OCI-LY7 (cell line): Measurements from ENCODE around the gene PACSIN3. TPM values are rescaled to one million over a fixed set of nuclear protein-coding genes. Genes with fewer than 3 reads are reported as not detected.
"Not testable (repeated sequence)": the region's sequence is repeated elsewhere in the genome, so short reads cannot be mapped to it uniquely, and the experiment has no call there.

Experiments used
- BruUV-seq: library from RNA; stranded (reverse); fragments of 400-500 nt; replicated peaks from 2 replicates; lab custom pipeline; 2021; lab: Mats Ljungman, UMichigan
- CTCF ChIA-PET: fragments of 300-600 bp; sonication (Branson Sonifier 250); formaldehyde crosslinking; loops from one replicate; lab custom pipeline; 2022; ENCODE audit warnings: antibody characterized with exemption; ENCODE audit not compliant: unreplicated experiment; lab: Charles Lee
- POLR2A ChIA-PET: fragments of 300-600 bp; sonication (Branson Sonifier 250); formaldehyde crosslinking; loops from one replicate; lab custom pipeline; 2022; ENCODE audit warnings: antibody characterized with exemption; lab: Charles Lee
- DNase-seq: peaks from one replicate; pipeline ENCODE4 v3.0.0-alpha.2; 2015; ENCODE audit warnings: low spot score
- H2AFZ ChIP-seq: fragments of 200-600 bp; sonication (generic), shearing (Covaris generic); 2 replicates; pipeline ENCODE4 v1.6.1; 2014; ENCODE audit warnings: mild to moderate bottlenecking, antibody characterized with exemption, low read length, moderate library complexity
- H3K27ac ChIP-seq: fragments of 200-600 bp; sonication (generic); 2 replicates; pipeline ENCODE4 v1.5.1; 2014; ENCODE audit warnings: mixed run types, low read depth, mild to moderate bottlenecking, moderate library complexity, low read length, inconsistent platforms; ENCODE audit not compliant: poor library complexity, severe bottlenecking
- H3K36me3 ChIP-seq: fragments of 200-600 bp; sonication (generic); 2 replicates; pipeline ENCODE4 v1.6.1; 2014; ENCODE audit warnings: mild to moderate bottlenecking, antibody characterized with exemption, low read length, moderate library complexity, mixed read lengths; ENCODE audit not compliant: insufficient read depth
- H3K4me1 ChIP-seq: fragments of 200-600 bp; sonication (generic); 2 replicates; pipeline ENCODE4 v1.5.1; 2014; ENCODE audit warnings: mild to moderate bottlenecking, low read length; ENCODE audit not compliant: insufficient read depth, poor library complexity, severe bottlenecking
- H3K4me2 ChIP-seq: fragments of 200-600 bp; sonication (generic); 2 replicates; pipeline ENCODE4 v1.6.1; 2014; ENCODE audit warnings: mild to moderate bottlenecking, low read length
- H3K4me3 ChIP-seq: fragments of 200-600 bp; sonication (generic); 2 replicates; pipeline ENCODE4 v1.5.1; 2014; ENCODE audit warnings: mild to moderate bottlenecking, low read depth, low read length; ENCODE audit not compliant: poor library complexity, severe bottlenecking
- H3K79me2 ChIP-seq: fragments of 200-600 bp; sonication (generic); 2 replicates; pipeline ENCODE4 v1.6.1; 2016; ENCODE audit warnings: low read depth, mild to moderate bottlenecking, low read length, moderate library complexity, mixed read lengths; ENCODE audit not compliant: insufficient read depth
- H3K9me2 ChIP-seq: fragments of 200-600 bp; sonication (generic); 2 replicates; pipeline ENCODE4 v1.6.1; 2016; ENCODE audit warnings: mild to moderate bottlenecking, low read length, mixed read lengths; ENCODE audit not compliant: insufficient read depth
- H3K9me3 ChIP-seq: fragments of 200-600 bp; sonication (generic); 2 replicates; pipeline ENCODE4 v1.6.1; 2014; ENCODE audit warnings: mild to moderate bottlenecking, mixed run types, low read length, mixed read lengths
- H4K20me1 ChIP-seq: fragments of 200-600 bp; sonication (generic); 2 replicates; pipeline ENCODE4 v1.6.1; 2014; ENCODE audit warnings: mild to moderate bottlenecking, antibody characterized with exemption, low read length, moderate library complexity, mixed read lengths; ENCODE audit not compliant: insufficient read depth
- EZH2phosphoT487 ChIP-seq: fragments of 200-600 bp; sonication (generic); IDR thresholded peaks from 2 replicates; pipeline ENCODE4 v1.6.1; 2018; ENCODE audit warnings: low read depth, borderline replicate concordance, mild to moderate bottlenecking, mixed run types, antibody characterized with exemption, low read length, moderate library complexity, mixed read lengths
- intact Hi-C: fragments of 100-400 bp; cut with micrococcal nuclease; formaldehyde crosslinking; loops from one replicate; pipeline ENCODE4 v1.10.0; 2022; ENCODE audit not compliant: unreplicated experiment
- total RNA-seq, 2 experiments: library from RNA; depleted of rRNA in 1 of 2; stranded (reverse); fragments of >200 nt in 1 of 2; shearing (Covaris generic) in 1 of 2; gene quantifications; 2 replicates each; pipeline ENCODE4 v1.2.3, GENCODE V29; 2014 to 2022
- TF ChIP-seq, protein P1 (sequence below): fragments of 200-600 bp; sonication (generic); conservative IDR thresholded peaks from 2 replicates; pipeline ENCODE4 v1.5.1; 2014; ENCODE audit warnings: mild to moderate bottlenecking, antibody characterized with exemption, low read length, moderate library complexity, mixed read lengths

Gene PACSIN3
- total RNA-seq, 2 experiments from 2014 or later, result not detected

- H3K9me2 ChIP-seq, result no peaks in the 10 kb centered on the region
- DNase-seq, result no peak
- ChIA-PET CTCF (interaction anchor here (0.7 kb wide), 1 partner anchor 13 kb away, joined by 3 read pairs; no protein-coding TSS in a partner anchor), POLR2A (interaction anchor here (0.7 to 1.2 kb wide), 4 partner anchors 12 to 253 kb away, joined by 3 to 4 read pairs (median 3); no protein-coding TSS in a partner anchor)
- no peak overlapping the region for H3K4me3 ChIP-seq
- no peak overlapping the region for H3K27ac ChIP-seq
- H3K4me2 ChIP-seq, result no peak overlapping the region
- no peaks in the 10 kb centered on the region for H3K36me3 ChIP-seq
- H3K4me1 ChIP-seq, result no peaks in the 10 kb centered on the region
- H2AFZ ChIP-seq, result no peak overlapping the region
- H4K20me1 ChIP-seq, result no peaks in the 10 kb centered on the region
- intact Hi-C loops, result no loop called here
- no TSS peak for BruUV-seq
- H3K9me3 ChIP-seq, result no peaks in the 10 kb centered on the region
- TF ChIP-seq, protein P1, sequence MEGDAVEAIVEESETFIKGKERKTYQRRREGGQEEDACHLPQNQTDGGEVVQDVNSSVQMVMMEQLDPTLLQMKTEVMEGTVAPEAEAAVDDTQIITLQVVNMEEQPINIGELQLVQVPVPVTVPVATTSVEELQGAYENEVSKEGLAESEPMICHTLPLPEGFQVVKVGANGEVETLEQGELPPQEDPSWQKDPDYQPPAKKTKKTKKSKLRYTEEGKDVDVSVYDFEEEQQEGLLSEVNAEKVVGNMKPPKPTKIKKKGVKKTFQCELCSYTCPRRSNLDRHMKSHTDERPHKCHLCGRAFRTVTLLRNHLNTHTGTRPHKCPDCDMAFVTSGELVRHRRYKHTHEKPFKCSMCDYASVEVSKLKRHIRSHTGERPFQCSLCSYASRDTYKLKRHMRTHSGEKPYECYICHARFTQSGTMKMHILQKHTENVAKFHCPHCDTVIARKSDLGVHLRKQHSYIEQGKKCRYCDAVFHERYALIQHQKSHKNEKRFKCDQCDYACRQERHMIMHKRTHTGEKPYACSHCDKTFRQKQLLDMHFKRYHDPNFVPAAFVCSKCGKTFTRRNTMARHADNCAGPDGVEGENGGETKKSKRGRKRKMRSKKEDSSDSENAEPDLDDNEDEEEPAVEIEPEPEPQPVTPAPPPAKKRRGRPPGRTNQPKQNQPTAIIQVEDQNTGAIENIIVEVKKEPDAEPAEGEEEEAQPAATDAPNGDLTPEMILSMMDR, result no peak
- no peak for TF ChIP-seq EZH2phosphoT487
- H3K79me2 ChIP-seq, result no peaks in the 10 kb centered on the region
Observed at GRCh38 chr11:47207459-47207858, 21.2 kb upstream of the PACSIN3 start.

DNA sequence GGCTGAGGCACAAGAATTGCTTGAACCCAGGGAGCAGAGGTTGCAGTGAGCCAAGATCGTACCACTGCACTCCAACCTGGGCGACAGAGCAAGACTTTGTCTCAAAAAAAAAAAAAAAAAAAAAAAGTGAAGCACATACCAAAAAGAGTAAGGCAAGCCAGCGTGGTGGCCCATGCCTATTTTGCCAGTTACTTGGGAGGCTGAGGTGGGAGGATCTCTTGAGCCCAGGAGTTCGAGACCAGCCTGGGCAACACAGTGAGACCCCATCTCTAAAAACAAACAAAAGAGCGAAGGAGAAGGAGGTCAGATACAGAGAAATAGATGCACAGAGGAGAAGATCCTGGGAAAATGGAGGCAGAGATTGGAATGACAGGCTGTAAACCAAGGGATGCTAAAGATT is 20.3 kb upstream of the PACSIN3 start:
- H3K4me3 ChIP-seq, H3K4me1 ChIP-seq, H3K27ac ChIP-seq, intact Hi-C loops, H4K20me1 ChIP-seq, H2AFZ ChIP-seq, BruUV-seq, H3K79me2 ChIP-seq, H3K36me3 ChIP-seq, H3K9me3 ChIP-seq, H3K9me2 ChIP-seq, CTCF ChIA-PET, H3K4me2 ChIP-seq, DNase-seq: not testable (repeated sequence)
- POLR2A ChIA-PET, result interaction anchor here (0.6 to 1.2 kb wide), 2 partner anchors 13 to 577 kb away, joined by 3 read pairs; no protein-coding TSS in a partner anchor

- TF ChIP-seq, protein P1, result no peak
- TF ChIP-seq EZH2phosphoT487, result no peak
- no peak overlapping the region for H3K4me3 ChIP-seq
- H3K4me1 ChIP-seq, result no peaks in the 10 kb centered on the region
- H4K20me1 ChIP-seq, result no peaks in the 10 kb centered on the region
- no peak overlapping the region for H3K27ac ChIP-seq
- DNase-seq, result no peak
- no peaks in the 10 kb centered on the region for H3K36me3 ChIP-seq
- no peaks in the 10 kb centered on the region for H3K9me3 ChIP-seq
- intact Hi-C loops, result no loop called here
- no TSS peak for BruUV-seq
- no peaks in the 10 kb centered on the region for H3K79me2 ChIP-seq
- ChIA-PET CTCF (no interaction called here), POLR2A (interaction anchor here (0.6 kb wide), 1 partner anchor 11 kb away, joined by 3 read pairs; no protein-coding TSS in a partner anchor)
- no peaks in the 10 kb centered on the region for H3K9me2 ChIP-seq
- no peak overlapping the region for H2AFZ ChIP-seq
- no peak overlapping the region for H3K4me2 ChIP-seq
Observed at GRCh38 chr11:47204637-47204989, 18.4 kb upstream of the PACSIN3 start.
